HepG2 (cell line): ENCODE measurements around the gene HLA-DOA. TPM values are rescaled to one million over a fixed set of nuclear protein-coding genes. Genes with fewer than 3 reads are reported as not detected.

ENCODE experiments used
- CENPX ChIP-seq: sonication (generic); formaldehyde crosslinking; IDR thresholded peaks from 2 replicates; pipeline ENCODE4 v1.9.0; 2021; ENCODE audit warnings: mild to moderate bottlenecking, missing genetic modification reagents, moderate library complexity
- MIER3 ChIP-seq: IDR thresholded peaks from 2 replicates; pipeline ENCODE4 v1.6.1; 2016; ENCODE audit warnings: missing compliant biosample characterization, borderline replicate concordance
- NCOA1 ChIP-seq: sonication (generic); formaldehyde crosslinking; IDR thresholded peaks from 2 replicates; pipeline ENCODE4 v1.9.0; 2021; ENCODE audit warnings: missing genetic modification reagents
- NCOA2 ChIP-seq: sonication (generic); formaldehyde crosslinking; IDR thresholded peaks from 2 replicates; pipeline ENCODE4 v1.8.0; 2022; ENCODE audit warnings: inconsistent platforms
- PCBP2 ChIP-seq: fragments of 200-400 bp; formaldehyde crosslinking; optimal IDR thresholded peaks from 2 replicates; pipeline ENCODE3; 2018; ENCODE audit warnings: low read length, low read depth; ENCODE audit not compliant: poor library complexity, severe bottlenecking
- PRMT3 ChIP-seq: sonication (generic); formaldehyde crosslinking; IDR thresholded peaks from 2 replicates; pipeline ENCODE4 v1.8.1; 2022; ENCODE audit warnings: low read depth, mild to moderate bottlenecking, moderate library complexity, missing genetic modification reagents, borderline replicate concordance
- ZNF121 ChIP-seq: sonication (generic); formaldehyde crosslinking; IDR thresholded peaks from 2 replicates; pipeline ENCODE4 v1.5.0; 2020; ENCODE audit warnings: mild to moderate bottlenecking, missing genetic modification reagents
- ZNF234 ChIP-seq: sonication (generic); formaldehyde crosslinking; conservative IDR thresholded peaks from 2 replicates; pipeline ENCODE4 v1.5.1; 2020; ENCODE audit warnings: mild to moderate bottlenecking, missing genetic modification reagents
- ZNF432 ChIP-seq: sonication (generic); formaldehyde crosslinking; IDR thresholded peaks from 2 replicates; pipeline ENCODE4 v1.5.0; 2020; ENCODE audit warnings: missing genetic modification reagents, mild to moderate bottlenecking, borderline replicate concordance
- ZNF468 ChIP-seq: sonication (generic); formaldehyde crosslinking; IDR thresholded peaks from 2 replicates; pipeline ENCODE4 v1.8.0; 2022; ENCODE audit warnings: mild to moderate bottlenecking, moderate library complexity, missing genetic modification reagents
- ZNF543 ChIP-seq: sonication (generic); formaldehyde crosslinking; IDR thresholded peaks from 2 replicates; pipeline ENCODE4 v1.4.0; 2020; ENCODE audit warnings: mild to moderate bottlenecking, missing genetic modification reagents
- ZNF616 ChIP-seq: sonication (generic); formaldehyde crosslinking; IDR thresholded peaks from 2 replicates; pipeline ENCODE4 v1.5.0; 2020; ENCODE audit warnings: low read depth, mild to moderate bottlenecking, missing genetic modification reagents
- ZNF761 ChIP-seq: sonication (generic); formaldehyde crosslinking; conservative IDR thresholded peaks from 2 replicates; pipeline ENCODE4 v1.4.0; 2020; ENCODE audit warnings: mild to moderate bottlenecking, missing genetic modification reagents
- polyA plus RNA-seq, 8 experiments: library from polyadenylated mRNA; depleted of rRNA in 3 of 8; stranded (reverse) in 7 of 8; unstranded in 1 of 8; fragments of >200 nt; fragmentation: Illumina TruSeq in 4 of 8; extraction: Trizol in 4 of 8; gene quantifications; 2 replicates each; pipeline versions ENCODE4 v1.2.1 to v1.2.3, GENCODE V29; 2011 to 2016; ENCODE audit warnings: low read depth in 4 of 8, missing spikeins in 1 of 8, mixed read lengths in 1 of 8; ENCODE audit not compliant: insufficient read depth in 1 of 8
- total RNA-seq, 5 experiments: library from RNA; depleted of rRNA; stranded (reverse); fragments of >200 nt; fragmentation: Illumina TruSeq; extraction: Trizol; gene quantifications; 2 replicates each; pipeline ENCODE4 v1.2.3, GENCODE V29; 2016; ENCODE audit warnings: low read depth in 1 of 5
- TF ChIP-seq, protein P1 (sequence below): sonication (generic); formaldehyde crosslinking; IDR thresholded peaks from 2 replicates; pipeline ENCODE4 v1.4.0; 2020; ENCODE audit warnings: missing genetic modification reagents; ENCODE audit errors: not compliant biosample characterization
- TF ChIP-seq, protein P2 (sequence below): sonication (generic); formaldehyde crosslinking; IDR thresholded peaks from 2 replicates; pipeline ENCODE4 v1.4.0; 2020; ENCODE audit warnings: mild to moderate bottlenecking, missing genetic modification reagents

HLA-DOA gene
- total and polyA plus RNA-seq, 2 of the 13 experiments (the other 11 are each of a cell fraction or from before 2014, with no cell fraction given): 0.03 to 0.09 TPM

DNA sequence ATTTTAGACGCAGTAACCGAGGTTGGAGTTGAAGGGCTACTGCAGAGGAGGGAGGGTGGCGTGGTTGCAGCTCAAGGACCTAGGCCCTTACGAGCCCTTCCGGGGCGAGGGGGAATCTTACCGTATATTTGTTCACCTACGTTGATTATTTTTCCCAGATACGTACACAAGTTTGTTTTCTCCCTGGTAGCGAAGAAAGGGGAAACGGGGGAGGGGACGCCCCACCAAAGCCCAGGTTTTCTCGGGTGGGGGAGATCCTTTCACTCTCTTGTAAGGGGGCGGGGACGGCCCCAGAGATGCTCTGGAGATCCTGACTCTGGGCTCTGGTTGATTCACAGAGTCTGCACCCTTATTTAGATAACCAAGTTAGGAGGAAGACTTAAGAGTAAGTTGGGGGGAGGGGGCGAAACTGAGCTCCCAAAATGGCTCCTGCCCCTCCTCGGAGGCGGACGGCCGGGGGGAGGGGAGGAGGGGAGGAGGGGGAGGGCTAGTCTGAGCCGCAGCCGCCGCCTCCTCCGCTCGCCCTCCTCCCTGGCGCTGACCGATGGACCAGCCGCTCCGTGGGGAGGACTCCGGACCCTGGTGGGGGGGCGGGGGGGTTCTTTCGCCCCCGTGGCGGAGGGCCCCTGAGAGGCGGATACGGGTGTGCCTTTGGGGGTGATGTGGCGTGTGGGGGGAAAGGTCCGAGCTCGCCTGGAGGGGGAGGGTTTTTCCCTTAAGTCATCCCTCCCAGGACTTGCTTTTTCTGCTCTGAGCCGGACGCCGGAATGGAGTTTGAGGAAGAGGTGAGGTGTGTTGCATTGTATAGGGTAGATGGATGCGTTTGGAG, 38.8 kb downstream of the HLA-DOA start (continued):
- TF ChIP-seq ZNF616 (CRISPR knock-in tag) (no peak), PCBP2 (no peak), ZNF543 (no peak), ZNF234 (CRISPR knock-in tag) (no peak; the same call in 1 of the 2 replicates), NCOA2 (no peak), NCOA1 (CRISPR knock-in tag) (no peak; the same call in 1 of the 2 replicates), PRMT3 (no peak), CENPX (CRISPR knock-in tag) (no peak), ZNF432 (CRISPR knock-in tag) (no peak), MIER3 (no peak; the same call in 1 of the 2 replicates), ZNF121 (CRISPR knock-in tag) (no peak), ZNF761 (CRISPR knock-in tag) (no peak), ZNF468 (no peak)
- TF ChIP-seq, protein P1, sequence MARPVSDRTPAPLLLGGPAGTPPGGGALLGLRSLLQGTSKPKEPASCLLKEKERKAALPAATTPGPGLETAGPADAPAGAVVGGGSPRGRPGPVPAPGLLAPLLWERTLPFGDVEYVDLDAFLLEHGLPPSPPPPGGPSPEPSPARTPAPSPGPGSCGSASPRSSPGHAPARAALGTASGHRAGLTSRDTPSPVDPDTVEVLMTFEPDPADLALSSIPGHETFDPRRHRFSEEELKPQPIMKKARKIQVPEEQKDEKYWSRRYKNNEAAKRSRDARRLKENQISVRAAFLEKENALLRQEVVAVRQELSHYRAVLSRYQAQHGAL (CRISPR knock-in tag): no peak
- TF ChIP-seq, protein P2, sequence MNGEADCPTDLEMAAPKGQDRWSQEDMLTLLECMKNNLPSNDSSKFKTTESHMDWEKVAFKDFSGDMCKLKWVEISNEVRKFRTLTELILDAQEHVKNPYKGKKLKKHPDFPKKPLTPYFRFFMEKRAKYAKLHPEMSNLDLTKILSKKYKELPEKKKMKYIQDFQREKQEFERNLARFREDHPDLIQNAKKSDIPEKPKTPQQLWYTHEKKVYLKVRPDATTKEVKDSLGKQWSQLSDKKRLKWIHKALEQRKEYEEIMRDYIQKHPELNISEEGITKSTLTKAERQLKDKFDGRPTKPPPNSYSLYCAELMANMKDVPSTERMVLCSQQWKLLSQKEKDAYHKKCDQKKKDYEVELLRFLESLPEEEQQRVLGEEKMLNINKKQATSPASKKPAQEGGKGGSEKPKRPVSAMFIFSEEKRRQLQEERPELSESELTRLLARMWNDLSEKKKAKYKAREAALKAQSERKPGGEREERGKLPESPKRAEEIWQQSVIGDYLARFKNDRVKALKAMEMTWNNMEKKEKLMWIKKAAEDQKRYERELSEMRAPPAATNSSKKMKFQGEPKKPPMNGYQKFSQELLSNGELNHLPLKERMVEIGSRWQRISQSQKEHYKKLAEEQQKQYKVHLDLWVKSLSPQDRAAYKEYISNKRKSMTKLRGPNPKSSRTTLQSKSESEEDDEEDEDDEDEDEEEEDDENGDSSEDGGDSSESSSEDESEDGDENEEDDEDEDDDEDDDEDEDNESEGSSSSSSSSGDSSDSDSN: no peak; the same call in 1 of the 2 replicates
